HG03457 (cell line): ENCODE measurements around the gene IFNL2.
"Not testable (repeated sequence)": the region's sequence is repeated elsewhere in the genome, so short reads cannot be mapped to it uniquely, and the experiment has no call there.

Source experiments
- ATAC-seq: cut with Tn5 transposase; IDR thresholded peaks from one replicate; pipeline ENCODE4 v1.9.1; 2021; ENCODE audit warnings: moderate number of reproducible peaks; ENCODE audit not compliant: unreplicated experiment

Gene IFNL2

DNA sequence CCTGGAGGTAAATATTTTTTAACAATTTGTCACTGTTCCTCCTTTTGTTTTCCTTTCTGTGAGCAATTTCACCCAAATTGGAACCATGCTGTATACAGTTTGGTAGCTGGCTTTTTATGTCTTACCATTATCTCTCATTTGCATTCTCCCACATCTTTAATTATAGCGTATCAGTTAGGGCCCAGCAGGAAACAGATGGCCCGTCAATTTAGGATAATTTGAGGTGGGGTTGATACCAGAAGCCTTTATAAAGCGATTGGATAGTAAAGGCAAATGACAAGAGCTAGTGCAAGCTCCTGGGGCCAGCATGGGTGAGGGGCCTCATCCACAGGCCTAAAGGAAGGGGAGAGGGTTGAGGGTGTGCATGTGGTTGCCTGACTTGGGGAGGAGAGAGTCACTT lies 15.7 kb upstream of the IFNL2 start:
- ATAC-seq: no peak

- no peak for ATAC-seq
Measured at GRCh38 chr19:39253374-39254149, 14.6 kb upstream of the IFNL2 start.

GRCh38 chr19:39254531-39255345 lies 13.5 kb upstream of the IFNL2 start:
- no peak for ATAC-seq

GRCh38 chr19:39257227-39257626 lies 11.0 kb upstream of the IFNL2 start:
- no peak for ATAC-seq

DNA sequence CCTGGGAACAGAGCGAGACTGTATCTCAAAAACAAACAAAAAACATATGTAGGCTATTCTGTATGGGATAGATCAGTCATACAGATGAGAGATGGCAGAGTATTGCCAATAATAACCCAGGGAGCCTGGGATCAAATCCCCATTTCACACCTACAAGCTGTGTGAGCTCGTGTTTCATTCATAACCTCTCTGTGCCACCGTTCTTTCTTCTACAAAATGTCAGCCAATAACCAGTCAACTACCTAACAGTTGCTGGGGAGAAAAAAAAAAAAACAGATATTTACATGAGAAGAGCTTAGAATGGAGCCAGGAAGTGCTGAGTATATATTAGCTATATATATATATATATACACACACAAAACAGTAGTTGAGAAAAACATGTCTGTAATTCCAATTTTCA lies 6.5 kb upstream of the IFNL2 start:
- ATAC-seq: no peak

- no peak for ATAC-seq
Measured at GRCh38 chr19:39262496-39262895, 5.7 kb upstream of the IFNL2 start.

DNA sequence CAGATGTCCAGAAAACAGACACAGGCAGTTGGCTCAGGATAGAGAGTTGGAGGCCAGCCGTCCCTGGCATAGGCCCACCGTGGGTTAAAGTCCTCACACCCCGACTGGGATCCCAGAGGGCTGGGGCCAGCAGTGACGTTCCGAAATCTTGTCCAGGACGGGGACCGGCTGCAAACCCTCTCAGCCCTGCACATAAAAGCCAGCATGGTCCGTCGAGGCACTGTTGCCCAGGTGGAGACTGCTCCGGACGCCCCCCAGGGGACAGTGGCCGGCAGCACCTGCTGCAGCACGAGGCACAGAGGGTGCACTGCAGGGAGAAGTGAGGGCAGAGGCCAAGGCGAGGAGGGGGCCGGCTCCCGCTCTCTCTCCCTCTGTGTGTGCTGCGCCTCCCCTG lies 4.3 kb upstream of the IFNL2 start:
- ATAC-seq: no peak

GRCh38 chr19:39264306-39265290 lies 3.6 kb upstream of the IFNL2 start:
- ATAC-seq: no peak

DNA sequence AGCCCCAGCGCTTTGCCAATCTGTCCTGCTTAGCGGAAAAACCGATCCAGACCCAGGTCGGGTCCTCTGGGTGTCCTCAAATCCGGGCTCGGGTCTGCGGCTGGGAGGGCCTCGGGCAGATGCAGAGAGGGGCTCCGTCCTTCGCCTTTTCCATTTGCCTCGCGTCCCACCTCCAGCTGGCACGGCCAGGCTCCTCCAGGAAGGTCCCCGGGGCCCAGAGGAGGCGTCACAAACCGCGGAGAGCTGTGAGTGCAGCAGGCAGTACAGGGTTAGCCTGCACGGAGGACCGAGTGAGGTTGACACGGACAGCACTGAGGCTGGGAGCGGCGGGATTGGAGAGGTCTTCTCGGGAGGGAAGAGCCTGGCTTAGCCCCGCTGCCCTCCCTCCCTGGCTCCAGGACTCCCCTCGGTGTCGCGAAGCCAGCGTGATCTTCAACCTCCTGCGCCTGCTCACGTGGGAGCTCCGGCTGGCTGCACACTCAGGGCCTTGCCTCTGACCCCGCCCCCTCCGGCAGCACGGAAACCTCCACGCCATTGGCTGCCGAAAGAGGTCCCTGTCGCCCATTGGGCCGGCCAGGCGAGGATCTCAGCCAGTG lies 2.8 kb upstream of the IFNL2 start:
- ATAC-seq: no peak

- ATAC-seq: not testable (repeated sequence)
Measured at GRCh38 chr19:39268531-39269223, 481 bp downstream of the IFNL2 start.

GRCh38 chr19:39269369-39269768 lies 1.2 kb downstream of the IFNL2 start:
- ATAC-seq: not testable (repeated sequence)

GRCh38 chr19:39270036-39270871 lies 2.1 kb downstream of the IFNL2 start:
- no peak for ATAC-seq

- not testable (repeated sequence) for ATAC-seq
Measured at GRCh38 chr19:39273859-39274258, 5.7 kb downstream of the IFNL2 start.

DNA sequence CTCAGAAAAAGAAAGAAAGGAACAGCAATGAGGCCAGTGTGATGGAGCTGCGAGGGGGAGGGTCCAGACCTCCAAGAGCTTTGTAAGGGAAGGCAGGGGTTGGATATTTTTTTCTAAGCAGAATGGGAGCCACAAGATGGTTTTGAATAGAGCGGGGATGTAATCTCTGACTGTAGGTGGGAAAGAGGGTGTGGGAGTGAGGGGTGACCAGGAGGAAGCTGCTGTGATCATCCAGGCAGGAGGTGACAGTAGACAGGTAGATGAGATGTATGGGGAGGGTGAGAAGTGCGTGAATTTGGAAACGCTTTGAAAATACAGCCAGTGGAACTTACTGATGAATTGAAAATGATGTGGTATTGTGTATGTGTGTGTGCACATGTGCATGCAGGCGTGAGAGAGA lies 7.4 kb downstream of the IFNL2 start:
- no peak for ATAC-seq

DNA sequence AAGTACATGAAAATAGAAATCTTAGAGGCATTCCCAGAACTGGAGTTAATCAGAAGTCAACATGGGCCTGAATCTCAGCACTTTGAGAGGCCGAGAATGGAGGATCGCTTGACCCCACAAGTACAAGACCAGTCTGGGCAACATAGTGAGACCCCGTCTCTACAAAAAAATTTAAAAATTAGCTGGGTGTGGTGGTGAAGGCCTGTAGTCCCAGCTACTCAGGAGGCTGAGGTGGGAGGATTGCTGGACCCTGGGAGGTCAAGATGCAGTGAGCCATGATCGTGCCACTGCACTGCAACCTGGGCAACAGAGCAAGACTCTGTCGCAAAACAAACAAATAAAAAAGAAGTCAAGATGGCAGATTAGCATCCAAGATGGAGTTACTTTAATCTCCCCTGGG lies 8.5 kb downstream of the IFNL2 start:
- no peak for ATAC-seq

- ATAC-seq: no peak
Measured at GRCh38 chr19:39277598-39277997, 9.4 kb downstream of the IFNL2 start.

DNA sequence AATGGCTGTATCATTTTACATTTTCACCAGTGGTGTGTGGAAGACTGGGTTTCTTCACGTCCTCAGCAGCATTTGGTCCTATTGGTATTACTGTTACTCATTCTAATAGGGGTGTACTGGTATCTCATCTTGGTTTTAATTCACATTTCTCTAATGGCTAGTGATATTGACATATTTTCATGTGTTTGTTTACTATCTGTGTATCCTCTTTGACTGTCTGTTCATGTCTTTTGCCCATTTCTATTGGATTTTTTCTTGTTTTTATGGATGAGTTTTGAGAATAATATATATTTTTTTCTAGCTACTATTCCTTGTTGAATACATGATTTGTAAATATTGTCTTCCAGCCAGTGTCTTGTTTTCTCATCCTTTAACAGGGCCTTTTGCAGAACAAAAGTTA lies 13.8 kb downstream of the IFNL2 start:
- no peak for ATAC-seq

GRCh38 chr19:39284032-39284431 lies 15.8 kb downstream of the IFNL2 start:
- ATAC-seq: no peak

DNA sequence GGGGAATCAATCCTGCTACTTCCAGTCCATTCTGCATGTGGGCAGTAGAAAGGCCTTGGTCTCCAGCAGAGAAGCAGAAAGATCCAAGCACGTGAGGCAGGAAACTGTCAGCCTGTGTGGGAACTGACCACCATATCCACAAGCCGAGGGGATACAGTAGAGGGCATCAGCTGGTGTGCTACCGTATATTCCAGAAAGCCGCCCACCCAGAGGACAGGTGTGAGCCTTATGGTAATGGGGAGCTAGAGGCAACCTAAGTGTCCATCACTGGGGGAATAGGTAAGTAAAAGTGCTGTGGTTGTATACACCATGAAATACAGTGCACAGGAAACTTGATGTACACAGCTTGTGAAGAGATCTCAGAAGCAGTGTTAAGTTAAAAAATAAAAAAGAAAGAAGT lies 25.2 kb downstream of the IFNL2 start:
- ATAC-seq: no peak
